Measurements from ENCODE around the gene SRC. TPM values are rescaled to one million over a fixed set of nuclear protein-coding genes. Genes with fewer than 3 reads are reported as not detected.

The SRC gene
- polyA plus RNA-seq, 1 donor (not counting 4 experiments of a cell fraction or from before 2014, with no cell fraction given): 22.8 TPM

DNA sequence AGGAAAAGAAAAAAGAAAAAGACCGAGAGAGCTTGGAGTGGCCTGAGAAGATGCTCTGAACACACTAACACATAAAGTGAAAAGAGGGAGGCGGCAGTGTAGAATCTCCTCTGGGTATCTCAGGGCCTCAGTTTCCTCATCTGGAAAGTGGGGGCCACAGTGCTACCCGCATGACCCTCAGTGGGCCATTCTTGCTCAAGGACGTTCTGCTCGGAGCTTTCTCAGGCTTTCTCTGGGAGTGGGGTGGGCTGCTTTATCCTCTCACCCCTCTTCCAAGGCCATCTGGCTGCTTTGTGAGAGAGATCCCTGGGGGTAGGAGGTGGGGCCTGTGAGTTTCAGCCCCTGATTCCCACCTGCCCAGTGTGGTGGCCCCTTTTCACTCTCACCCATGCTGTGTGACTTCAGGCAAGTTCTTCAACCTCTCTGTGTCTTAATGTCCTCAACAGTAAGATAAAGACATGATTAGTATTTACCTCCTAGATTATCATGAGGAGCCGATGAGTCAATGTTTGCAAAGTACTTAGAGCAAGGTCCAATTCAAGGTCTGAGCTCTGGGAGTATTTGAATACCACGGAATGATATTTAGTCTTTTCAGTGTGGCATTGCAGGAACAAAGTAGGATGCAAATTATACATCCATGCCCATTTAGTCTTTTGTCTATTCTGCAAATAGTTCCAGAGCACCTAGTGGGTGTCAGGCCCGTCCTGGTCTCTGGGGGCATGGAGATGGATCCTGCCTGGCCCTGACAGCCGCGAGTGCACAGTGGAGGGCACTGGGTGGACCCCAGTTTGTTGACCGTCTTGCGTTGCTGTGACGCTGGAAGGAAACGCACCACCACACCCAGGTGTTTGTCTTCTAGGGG, 34.3 kb downstream of the SRC start:
- no peaks in the 10 kb centered on the region for H3K27me3 ChIP-seq (ENCODE audit: control insufficient read depth, extremely low read depth, insufficient read depth, low read length)
- no peak overlapping the region for H3K4me3 ChIP-seq (ENCODE audit: control insufficient read depth in 2 of 3, extremely low read depth in 1 of 3, insufficient read depth in 2 of 3, low read depth in 1 of 3, low read length in 3 of 3)
- H3K4me2 ChIP-seq (ENCODE audit: control insufficient read depth, extremely low read depth, insufficient read depth, low read depth, low read length): no peak overlapping the region
- peaks cover 11 to 27% of the 10 kb centered on the region in 2 experiments for H3K36me3 ChIP-seq (ENCODE audit: control insufficient read depth in 2 of 2, extremely low read depth in 1 of 2, insufficient read depth in 2 of 2, low read length in 2 of 2)
- no peak overlapping the region for H3K27ac ChIP-seq (ENCODE audit: control insufficient read depth, insufficient read depth, low read length)
- H3K9ac ChIP-seq (ENCODE audit: control insufficient read depth, extremely low read depth, insufficient read depth, low read length): no peak overlapping the region
- H3K79me2 ChIP-seq (ENCODE audit: control insufficient read depth, insufficient read depth, low read length): peaks cover 24% of the 10 kb centered on the region
- no peaks in the 10 kb centered on the region for H3K9me3 ChIP-seq (ENCODE audit: control insufficient read depth, low read depth, low read length)
- H3K9me1 ChIP-seq (ENCODE audit: control insufficient read depth, extremely low read depth, insufficient read depth, low read length): no peaks in the 10 kb centered on the region
- DNase-seq (ENCODE audit: low read depth, low spot score): no peak
- no peak overlapping the region for H2AFZ ChIP-seq (ENCODE audit: control insufficient read depth, low read length)
- TF ChIP-seq CTCF (optimal IDR thresholded peaks at IDR 0.05 in 1 of 3, IDR thresholded peaks at IDR 0.05 in 1 of 3, conservative IDR thresholded peaks at IDR 0.05 in 1 of 3; ENCODE audit: extremely low read depth in 1 of 3, insufficient read depth in 2 of 3, low read length in 3 of 3): no peak
- H4K20me1 ChIP-seq (ENCODE audit: control insufficient read depth, extremely low read depth, insufficient read depth, low read length): no peaks in the 10 kb centered on the region
- peaks cover 4% of the 10 kb centered on the region for H3K4me1 ChIP-seq (ENCODE audit: control insufficient read depth, extremely low read depth, insufficient read depth, low read length)
- no peak for FAIRE-seq
- dilution Hi-C loops (cut with MboI; ENCODE audit: extremely low pct_ligation_motif_present, low sequenced_read_pairs): no loop called here

GRCh38 chr20:37380864-37381579, 35.1 kb downstream of the SRC start:
- H3K9me1 ChIP-seq (ENCODE audit: control insufficient read depth, extremely low read depth, insufficient read depth, low read length): no peaks in the 10 kb centered on the region
- TF ChIP-seq CTCF (optimal IDR thresholded peaks at IDR 0.05 in 1 of 3, IDR thresholded peaks at IDR 0.05 in 1 of 3, conservative IDR thresholded peaks at IDR 0.05 in 1 of 3; ENCODE audit: extremely low read depth in 1 of 3, insufficient read depth in 2 of 3, low read length in 3 of 3): no peak
- TF ChIP-seq EZH2 (IDR thresholded peaks at IDR 0.05; ENCODE audit: low read length): no peak
- H4K20me1 ChIP-seq (ENCODE audit: control insufficient read depth, extremely low read depth, insufficient read depth, low read length): no peaks in the 10 kb centered on the region
- H3K79me2 ChIP-seq (ENCODE audit: control insufficient read depth, insufficient read depth, low read length): peaks cover 18% of the 10 kb centered on the region
- DNase-seq (ENCODE audit: low read depth, low spot score): no peak
- H3K27ac ChIP-seq (ENCODE audit: control insufficient read depth, insufficient read depth, low read length): no peak overlapping the region
- H3K9me3 ChIP-seq (ENCODE audit: control insufficient read depth, low read depth, low read length): no peaks in the 10 kb centered on the region
- no peak overlapping the region for H2AFZ ChIP-seq (ENCODE audit: control insufficient read depth, low read length)
- peaks cover 4% of the 10 kb centered on the region for H3K4me1 ChIP-seq (ENCODE audit: control insufficient read depth, extremely low read depth, insufficient read depth, low read length)
- dilution Hi-C loops (cut with MboI; ENCODE audit: extremely low pct_ligation_motif_present, low sequenced_read_pairs): no loop called here
- no peak for FAIRE-seq
- H3K27me3 ChIP-seq (ENCODE audit: control insufficient read depth, extremely low read depth, insufficient read depth, low read length): no peaks in the 10 kb centered on the region
- no peak overlapping the region for H3K4me2 ChIP-seq (ENCODE audit: control insufficient read depth, extremely low read depth, insufficient read depth, low read depth, low read length)
- H3K36me3 ChIP-seq (ENCODE audit: control insufficient read depth in 2 of 2, extremely low read depth in 1 of 2, insufficient read depth in 2 of 2, low read length in 2 of 2): peaks cover 11 to 31% of the 10 kb centered on the region in 2 experiments
- no peak overlapping the region for H3K4me3 ChIP-seq (ENCODE audit: control insufficient read depth in 2 of 3, extremely low read depth in 1 of 3, insufficient read depth in 2 of 3, low read depth in 1 of 3, low read length in 3 of 3)
- no peak overlapping the region for H3K9ac ChIP-seq (ENCODE audit: control insufficient read depth, extremely low read depth, insufficient read depth, low read length)
